HT1080 (cell line): ENCODE data around the gene TMEM169. TPM values are rescaled to one million over a fixed set of nuclear protein-coding genes. Genes with fewer than 3 reads are reported as not detected.

ENCODE experiments used
- DNase-seq: peaks from one replicate; pipeline ENCODE4 v3.0.0-alpha.2; 2015; ENCODE audit warnings: low read depth
- polyA plus RNA-seq, 2 experiments: library from polyadenylated mRNA; depleted of rRNA; stranded (reverse); fragments of >200 nt; gene quantifications; 2 replicates each; pipeline ENCODE4 v1.2.3, GENCODE V29; 2015
- total RNA-seq: library from RNA; depleted of rRNA; stranded (reverse); fragments of >200 nt; shearing (Covaris generic); gene quantifications from 2 replicates; pipeline ENCODE4 v1.2.3, GENCODE V29; 2014; rRNA removed

The TMEM169 gene
- total RNA-seq, result 0.19 and 0.33 TPM in 2 replicates
- polyA plus RNA-seq (2015; cell fraction: cytosol; rRNA removed), result 0.52 and 0.70 TPM in 2 replicates
- 0.24 and 0.36 TPM in 2 replicates for polyA plus RNA-seq (2015; cell fraction: nucleus; rRNA removed)

GRCh38 chr2:216081487-216082116 is at the start of gene TMEM169, which contains the start of gene PECR:
Gene TMEM169 (plus strand): TSS chr2:216081919. CDS start chr2:216095964, 14,045 bp downstream.
Gene PECR (minus strand): TSS chr2:216081809. CDS start chr2:216081741, 68 bp downstream.
- DNase-seq, result peak; percentile 61

GRCh38 chr2:216031960-216032689 is 49.6 kb upstream of the TMEM169 start:
- DNase-seq, result peak; percentile 75

GRCh38 chr2:216033403-216033802 is 48.3 kb upstream of the TMEM169 start:
- no peak for DNase-seq

GRCh38 chr2:216034065-216034464 is 47.7 kb upstream of the TMEM169 start:
- peak; percentile 51 for DNase-seq

- DNase-seq, result no peak
These were observed 41.8 kb upstream of the TMEM169 start for GRCh38 chr2:216039918-216040317.

- no peak for DNase-seq
These were observed 40.3 kb upstream of the TMEM169 start for GRCh38 chr2:216041438-216041837.

- DNase-seq, result no peak
These were observed 37.8 kb upstream of the TMEM169 start for GRCh38 chr2:216043949-216044348.

GRCh38 chr2:216044883-216045486 is 36.7 kb upstream of the TMEM169 start:
- DNase-seq, result no peak

GRCh38 chr2:216047397-216047796 is 34.3 kb upstream of the TMEM169 start:
- DNase-seq, result no peak

GRCh38 chr2:216049452-216049851 is 32.3 kb upstream of the TMEM169 start:
- no peak for DNase-seq

GRCh38 chr2:216051350-216051749 is 30.4 kb upstream of the TMEM169 start:
- DNase-seq, result no peak

- DNase-seq, result no peak
These were observed 29.3 kb upstream of the TMEM169 start for GRCh38 chr2:216052420-216052819.

- DNase-seq, result no peak
These were observed 26.0 kb upstream of the TMEM169 start for GRCh38 chr2:216055680-216056079.

GRCh38 chr2:216056739-216057138 is 25.0 kb upstream of the TMEM169 start:
- no peak for DNase-seq

- no peak for DNase-seq
These were observed 24.0 kb upstream of the TMEM169 start for GRCh38 chr2:216057688-216058193.

- no peak for DNase-seq
These were observed 22.4 kb upstream of the TMEM169 start for GRCh38 chr2:216059233-216059834.

GRCh38 chr2:216064014-216064630 is 17.6 kb upstream of the TMEM169 start:
- peak; percentile 20 for DNase-seq

GRCh38 chr2:216064665-216065064 is 17.1 kb upstream of the TMEM169 start:
- DNase-seq, result no peak

- peak; percentile 52 for DNase-seq
These were observed 15.5 kb upstream of the TMEM169 start for GRCh38 chr2:216066230-216066629.

GRCh38 chr2:216069028-216069427 is 12.7 kb upstream of the TMEM169 start:
- no peak for DNase-seq

- DNase-seq, result no peak
These were observed 11.5 kb upstream of the TMEM169 start for GRCh38 chr2:216070195-216070594.
